ENCODE data around the gene C17orf67. TPM values are rescaled to one million over a fixed set of nuclear protein-coding genes. Genes with fewer than 3 reads are reported as not detected.

C17orf67 gene
- total RNA-seq, 1 donor from 2014 or later: 2.4 TPM

- no peak for DNase-seq (ENCODE audit: extremely low spot score, unreplicated experiment)
Measured at GRCh38 chr17:56831369-56832095, 2.2 kb downstream of the C17orf67 start.

GRCh38 chr17:56830726-56831368 is 2.9 kb downstream of the C17orf67 start:
- H3K27me3 Mint-ChIP-seq (ENCODE audit: unreplicated experiment): no peaks in the 10 kb centered on the region
- H3K4me3 Mint-ChIP-seq (ENCODE audit: unreplicated experiment): no peak overlapping the region
- H3K4me1 Mint-ChIP-seq (ENCODE audit: unreplicated experiment): peaks cover 15% of the 10 kb centered on the region
- no peak for TF ChIP-seq CTCF (IDR thresholded peaks at IDR 0.05)
- peaks cover 2% of the 10 kb centered on the region for H3K36me3 Mint-ChIP-seq (ENCODE audit: unreplicated experiment)
- H3K27ac Mint-ChIP-seq (ENCODE audit: unreplicated experiment): no peak overlapping the region
- no peak for DNase-seq (ENCODE audit: extremely low spot score, unreplicated experiment)
- no peaks in the 10 kb centered on the region for H3K9me3 Mint-ChIP-seq (ENCODE audit: unreplicated experiment)

More at GRCh38 chr17:56831369-56832095, 2.2 kb downstream of the C17orf67 start:
- no peaks in the 10 kb centered on the region for H3K27me3 Mint-ChIP-seq (ENCODE audit: unreplicated experiment)
- peaks cover 4% of the 10 kb centered on the region for H3K36me3 Mint-ChIP-seq (ENCODE audit: unreplicated experiment)
- no peaks in the 10 kb centered on the region for H3K9me3 Mint-ChIP-seq (ENCODE audit: unreplicated experiment)
- H3K4me1 Mint-ChIP-seq (ENCODE audit: unreplicated experiment): peaks cover 17% of the 10 kb centered on the region
- no peak overlapping the region for H3K27ac Mint-ChIP-seq (ENCODE audit: unreplicated experiment)
- TF ChIP-seq CTCF (IDR thresholded peaks at IDR 0.05): no peak
- H3K4me3 Mint-ChIP-seq (ENCODE audit: unreplicated experiment): no peak overlapping the region

DNA sequence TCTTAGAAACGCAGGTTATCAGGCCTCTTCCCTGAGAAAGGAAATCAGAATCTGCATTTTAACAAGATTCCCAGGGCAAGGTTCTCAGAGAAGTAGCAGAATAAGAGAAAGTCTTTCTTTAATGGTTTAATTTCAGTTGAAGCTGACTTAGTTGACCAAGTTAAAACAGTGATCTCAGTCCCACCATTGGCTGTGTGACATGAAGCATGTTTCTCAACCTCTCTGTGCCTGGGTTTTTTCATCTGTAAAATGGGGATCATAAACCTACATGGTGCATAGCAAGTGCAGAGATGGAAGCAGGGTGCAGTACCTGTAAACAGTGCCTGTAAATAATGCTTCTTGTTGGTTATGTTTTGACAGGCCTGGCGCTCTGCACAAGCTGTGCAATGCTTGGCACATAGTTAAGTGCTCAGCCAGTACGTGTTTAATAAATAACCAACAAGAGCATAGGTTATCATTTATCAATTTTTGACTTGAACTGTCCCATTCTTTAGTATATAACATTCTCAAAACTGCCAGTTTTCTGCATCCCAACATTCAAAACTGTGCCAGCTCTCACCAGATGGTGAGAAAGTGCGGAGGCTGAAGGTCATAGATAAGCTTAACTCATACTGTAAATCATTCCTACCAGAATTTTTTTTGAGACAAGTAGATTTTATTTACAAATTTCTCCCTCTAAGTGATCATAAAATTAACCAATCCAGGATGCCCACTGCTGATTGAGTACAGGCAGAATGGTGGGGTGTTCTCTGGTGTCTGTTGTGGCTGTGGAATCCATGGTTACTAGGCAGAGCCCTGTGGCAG is 6.9 kb downstream of the C17orf67 start:
- H3K36me3 Mint-ChIP-seq (ENCODE audit: unreplicated experiment): peaks cover 4% of the 10 kb centered on the region
- DNase-seq (ENCODE audit: extremely low spot score, unreplicated experiment): no peak
- H3K4me1 Mint-ChIP-seq (ENCODE audit: unreplicated experiment): no peaks in the 10 kb centered on the region
- H3K4me3 Mint-ChIP-seq (ENCODE audit: unreplicated experiment): no peak overlapping the region
- no peaks in the 10 kb centered on the region for H3K27me3 Mint-ChIP-seq (ENCODE audit: unreplicated experiment)
- TF ChIP-seq CTCF (IDR thresholded peaks at IDR 0.05): no peak
- H3K27ac Mint-ChIP-seq (ENCODE audit: unreplicated experiment): no peak overlapping the region
- H3K9me3 Mint-ChIP-seq (ENCODE audit: unreplicated experiment): no peaks in the 10 kb centered on the region

- DNase-seq (ENCODE audit: extremely low spot score, unreplicated experiment): no peak
- Mint-ChIP-seq H3K9me3 (ENCODE audit: unreplicated experiment) (no peaks in the 10 kb centered on the region), H3K36me3 (ENCODE audit: unreplicated experiment) (peaks cover 4% of the 10 kb centered on the region), H3K4me1 (ENCODE audit: unreplicated experiment) (peaks cover 3% of the 10 kb centered on the region), H3K27me3 (ENCODE audit: unreplicated experiment) (no peaks in the 10 kb centered on the region), H3K27ac (ENCODE audit: unreplicated experiment) (no peak overlapping the region), H3K4me3 (ENCODE audit: unreplicated experiment) (no peak overlapping the region)
- TF ChIP-seq CTCF (IDR thresholded peaks at IDR 0.05): no peak
Measured at GRCh38 chr17:56824503-56824902, 9.2 kb downstream of the C17orf67 start.

DNA sequence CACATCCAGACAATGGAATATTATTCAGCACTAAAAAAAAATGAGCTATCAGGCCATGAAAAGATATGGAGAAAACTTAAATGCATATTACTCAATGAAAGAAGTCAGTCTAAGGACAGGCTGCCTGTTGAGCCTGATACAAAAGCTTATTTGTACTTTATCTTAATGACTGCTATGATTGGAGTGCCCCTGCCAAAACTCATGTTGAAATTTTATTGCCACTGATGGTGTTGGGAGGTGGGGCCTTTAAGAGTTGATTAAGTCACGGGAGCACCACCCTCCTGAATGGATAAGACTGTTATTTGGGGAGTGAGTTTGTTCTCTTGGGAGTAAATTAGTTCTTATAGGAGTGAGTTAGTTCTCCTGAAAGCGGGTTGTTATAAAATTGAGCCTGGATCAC is 9.9 kb downstream of the C17orf67 start:
- Mint-ChIP-seq H3K4me1 (ENCODE audit: unreplicated experiment) (peaks cover 3% of the 10 kb centered on the region), H3K36me3 (ENCODE audit: unreplicated experiment) (peaks cover 2% of the 10 kb centered on the region), H3K27me3 (ENCODE audit: unreplicated experiment) (no peaks in the 10 kb centered on the region), H3K9me3 (ENCODE audit: unreplicated experiment) (no peaks in the 10 kb centered on the region), H3K27ac (ENCODE audit: unreplicated experiment) (no peak overlapping the region), H3K4me3 (ENCODE audit: unreplicated experiment) (no peak overlapping the region)
- DNase-seq (ENCODE audit: extremely low spot score, unreplicated experiment): no peak
- TF ChIP-seq CTCF (IDR thresholded peaks at IDR 0.05): no peak
